ENCODE measurements around the gene CIDEA.

The CIDEA gene

GRCh38 chr18:12293831-12294230 lies 39.7 kb downstream of the CIDEA start:
- no peak for TF ChIP-seq CTCF (IDR thresholded peaks at IDR 0.05)

GRCh38 chr18:12295389-12296086 lies 41.4 kb downstream of the CIDEA start:
- no peak for TF ChIP-seq CTCF (IDR thresholded peaks at IDR 0.05)

GRCh38 chr18:12296087-12296403 lies 41.9 kb downstream of the CIDEA start:
- no peak for TF ChIP-seq CTCF (IDR thresholded peaks at IDR 0.05)

- TF ChIP-seq CTCF (IDR thresholded peaks at IDR 0.05): no peak
Measured at GRCh38 chr18:12296457-12296856, 42.3 kb downstream of the CIDEA start.

- TF ChIP-seq CTCF (IDR thresholded peaks at IDR 0.05): no peak
Measured at GRCh38 chr18:12299862-12300261, 45.7 kb downstream of the CIDEA start.

- TF ChIP-seq CTCF (IDR thresholded peaks at IDR 0.05): no peak
Measured at GRCh38 chr18:12301263-12302005, 47.3 kb downstream of the CIDEA start.

GRCh38 chr18:12302391-12303147 lies 48.4 kb downstream of the CIDEA start:
- no peak for TF ChIP-seq CTCF (IDR thresholded peaks at IDR 0.05)
